Parathyroid adenoma (tissue), 2 donors: ENCODE data around the gene ZNF180.

Experiments used
- H2AFZ ChIP-seq: fragments of 300-600 bp; sonication (generic); one replicate; pipeline ENCODE4 v1.7.0; 2017; ENCODE audit warnings: antibody characterized with exemption, mild to moderate bottlenecking
- H3K27ac ChIP-seq: fragments of 300-600 bp; sonication (generic); one replicate; pipeline ENCODE4 v1.7.0; 2017
- H3K27me3 ChIP-seq: fragments of 300-600 bp; sonication (generic); one replicate; pipeline ENCODE4 v1.7.0; 2017; ENCODE audit warnings: low read length; ENCODE audit not compliant: control insufficient read depth, insufficient read depth
- H3K36me3 ChIP-seq: fragments of 300-600 bp; sonication (generic); one replicate; pipeline ENCODE4 v1.7.0; 2017; ENCODE audit warnings: low read length; ENCODE audit not compliant: control insufficient read depth, insufficient read depth
- H3K4me1 ChIP-seq: fragments of 300-600 bp; sonication (generic); one replicate; pipeline ENCODE4 v1.7.0; 2017; ENCODE audit warnings: control low read depth
- H3K4me2 ChIP-seq: fragments of 300-600 bp; sonication (generic); one replicate; pipeline ENCODE4 v1.7.0; 2017; ENCODE audit warnings: low read length
- H3K4me3 ChIP-seq: fragments of 300-600 bp; sonication (generic); one replicate; pipeline ENCODE4 v1.7.0; 2017; ENCODE audit warnings: low read depth, low read length
- H3K79me2 ChIP-seq: fragments of 300-600 bp; sonication (generic); one replicate; pipeline ENCODE4 v1.7.0; 2017; ENCODE audit warnings: control low read depth
- H3K9ac ChIP-seq: fragments of 300-600 bp; sonication (generic); one replicate; pipeline ENCODE4 v1.7.0; 2017; ENCODE audit warnings: mild to moderate bottlenecking
- H3K9me3 ChIP-seq: fragments of 300-600 bp; sonication (generic); one replicate; pipeline ENCODE4 v1.7.0; 2017; ENCODE audit warnings: low read length; ENCODE audit not compliant: control insufficient read depth
- CTCF ChIP-seq: fragments of 300-600 bp; sonication (generic); IDR thresholded peaks from one replicate; pipeline ENCODE4 v1.7.0; 2017; ENCODE audit warnings: antibody characterized with exemption, mild to moderate bottlenecking
- donor health status: primary hyperparathyroidism.

Gene ZNF180

GRCh38 chr19:44499962-44500949 is at the start of gene ZNF180:
TSS of gene ZNF180 (minus strand) at chr19:44500522. CDS start at chr19:44497334, 3,188 bp downstream.
- no peaks in the 10 kb centered on the region for H3K36me3 ChIP-seq
- H3K27ac ChIP-seq, result peak within 1 kb of the TSS; percentile 65
- TF ChIP-seq CTCF, result peak; percentile 90
- H3K27me3 ChIP-seq, result no peaks in the 10 kb centered on the region
- H3K4me3 ChIP-seq, result peak within 1 kb of the TSS; percentile 96
- peaks cover 29% of the 10 kb centered on the region for H3K79me2 ChIP-seq
- H3K9ac ChIP-seq, result no peak within 1 kb of the TSS
- no peaks in the 10 kb centered on the region for H3K9me3 ChIP-seq
- no peaks in the 10 kb centered on the region for H3K4me1 ChIP-seq
- H3K4me2 ChIP-seq, result peak within 1 kb of the TSS; percentile 94
- peak within 1 kb of the TSS; percentile 95 for H2AFZ ChIP-seq

- Histone ChIP-seq H3K9me3 (no peaks in the 10 kb centered on the region), H3K4me1 (no peaks in the 10 kb centered on the region), H3K27ac (no peak overlapping the region), H2AFZ (no peak overlapping the region), H3K4me3 (no peak overlapping the region), H3K36me3 (no peaks in the 10 kb centered on the region), H3K27me3 (no peaks in the 10 kb centered on the region), H3K9ac (no peak overlapping the region), H3K79me2 (no peaks in the 10 kb centered on the region), H3K4me2 (no peak overlapping the region)
- TF ChIP-seq CTCF, result no peak
These were observed 49.2 kb upstream of the ZNF180 start for GRCh38 chr19:44549507-44549906.

DNA sequence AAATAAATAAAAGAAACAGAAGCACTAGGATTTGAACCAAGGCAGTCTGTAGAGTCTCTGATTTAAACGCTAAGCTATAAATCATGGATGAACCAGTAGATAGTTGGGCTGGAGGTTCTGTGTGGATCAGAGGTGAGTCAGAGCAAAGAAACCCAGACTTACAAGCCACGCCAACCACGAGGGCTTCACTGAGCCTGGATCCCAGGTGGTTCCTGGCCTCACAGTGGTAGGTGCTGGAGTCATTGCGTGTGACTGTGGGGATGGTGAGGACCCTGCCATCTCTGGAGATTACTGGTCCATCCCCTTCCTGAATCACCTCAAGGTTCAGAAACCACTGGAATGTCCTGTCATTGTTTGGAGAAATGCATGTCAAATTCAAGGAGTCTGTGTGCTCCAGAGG is 48.4 kb upstream of the ZNF180 start:
- Histone ChIP-seq H3K4me3 (no peak overlapping the region), H2AFZ (no peak overlapping the region), H3K9me3 (no peaks in the 10 kb centered on the region), H3K36me3 (no peaks in the 10 kb centered on the region), H3K27me3 (no peaks in the 10 kb centered on the region), H3K9ac (no peak overlapping the region), H3K4me2 (no peak overlapping the region), H3K4me1 (no peaks in the 10 kb centered on the region), H3K79me2 (no peaks in the 10 kb centered on the region), H3K27ac (no peak overlapping the region)
- TF ChIP-seq CTCF, result no peak

DNA sequence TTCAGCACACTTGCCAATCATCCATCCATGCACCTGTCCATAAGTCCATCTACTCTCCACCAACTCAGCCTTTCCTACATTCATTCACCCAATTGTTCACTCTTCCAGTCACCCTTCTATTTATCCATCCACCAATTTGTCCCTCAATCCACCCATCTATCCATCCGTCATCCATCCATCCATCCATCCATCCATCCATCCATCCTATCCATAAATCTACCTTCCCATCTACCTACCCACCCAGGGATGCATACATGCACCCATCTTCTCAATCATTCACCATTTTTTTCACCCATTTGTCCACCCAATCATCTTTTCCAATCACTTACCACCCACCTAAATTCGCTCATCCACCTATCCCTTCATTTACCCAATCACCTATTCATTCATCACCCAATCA is 43.7 kb upstream of the ZNF180 start:
- Histone ChIP-seq H3K9ac (no peak overlapping the region), H3K27me3 (no peaks in the 10 kb centered on the region), H2AFZ (no peak overlapping the region), H3K4me3 (no peak overlapping the region), H3K36me3 (no peaks in the 10 kb centered on the region), H3K4me1 (no peaks in the 10 kb centered on the region), H3K27ac (no peak overlapping the region), H3K79me2 (no peaks in the 10 kb centered on the region), H3K9me3 (no peaks in the 10 kb centered on the region), H3K4me2 (no peak overlapping the region)
- no peak for TF ChIP-seq CTCF
